Measurements from ENCODE around the gene TUBGCP3.

- TF ChIP-seq CTCF (IDR thresholded peaks at IDR 0.05; ENCODE audit: low read depth, low read length, poor library complexity, severe bottlenecking): no peak
- no peak for TF ChIP-seq EZH2phosphoT487 (IDR thresholded peaks at IDR 0.05; ENCODE audit: borderline replicate concordance, low read length)
Measured at GRCh38 chr13:112562254-112562653, 25.7 kb downstream of the TUBGCP3 start.

Measured in DOHH2 (cell line).